Spinal cord (tissue), 10 donors: ENCODE data around the gene RRP12. TPM values are rescaled to one million over a fixed set of nuclear protein-coding genes. Genes with fewer than 3 reads are reported as not detected.

Experiments used
- DNase-seq, 6 donors: peaks; one replicate each; pipeline versions ENCODE4 v3.0.0 to v3.0.0-alpha.2; 2013 to 2015; ENCODE audit warnings: low spot score in 6 of 6, low read depth in 4 of 6
- H3K27ac ChIP-seq: one replicate; pipeline ENCODE4 v1.5.1; 2013; ENCODE audit warnings: low read depth, low read length, control low read depth
- H3K27me3 ChIP-seq: one replicate; pipeline ENCODE4 v1.6.1; 2013; ENCODE audit warnings: low read length; ENCODE audit not compliant: control insufficient read depth, insufficient read depth
- H3K36me3 ChIP-seq: one replicate; pipeline ENCODE4 v1.6.1; 2013; ENCODE audit warnings: low read length; ENCODE audit not compliant: control insufficient read depth, insufficient read depth
- H3K4me1 ChIP-seq: one replicate; pipeline ENCODE4 v1.6.1; 2013; ENCODE audit warnings: low read length; ENCODE audit not compliant: control insufficient read depth, insufficient read depth
- H3K4me3 ChIP-seq: one replicate; pipeline ENCODE4 v1.5.1; 2013; ENCODE audit warnings: low read depth, low read length, control low read depth
- H3K9me3 ChIP-seq: one replicate; pipeline ENCODE4 v1.6.1; 2013; ENCODE audit warnings: low read length; ENCODE audit not compliant: control insufficient read depth, insufficient read depth
- WGBS: methylation state at CpG from one replicate; pipeline ENCODE4 v1.1.5; 2013; ENCODE audit warnings: missing lambda C conversion rate; ENCODE audit not compliant: insufficient coverage; 5-methylcytosine and 5-hydroxymethylcytosine counted together
- polyA plus RNA-seq, 2 donors: library from polyadenylated mRNA; unstranded; fragments of 120-200 nt; gene quantifications; one replicate each; pipeline ENCODE4 v1.2.1, GENCODE V29; 2013; ENCODE audit not compliant: insufficient read length in 2 of 2
- small RNA-seq: library from RNA; depleted of rRNA; stranded (forward); fragments of <200 nt; gene quantifications from one replicate; pipeline ENCODE3, GENCODE V24; 2014; ENCODE audit warnings: low replicate concordance
- total RNA-seq, 2 donors: library from RNA; depleted of rRNA in 1 of 2; stranded (reverse); fragments of 120-200 nt in 1 of 2; fragments of >200 nt in 1 of 2; gene quantifications; one replicate each; pipeline versions ENCODE4 v1.2.3 to v1.2.4, GENCODE V29; 2013 to 2014
- donor health status: healthy.

The RRP12 gene
- total and polyA plus RNA-seq, 4 donors = 9.7 to 28.3 (median 19.4) TPM

- no peak for DNase-seq
- Histone ChIP-seq H3K27me3 (no peaks in the 10 kb centered on the region), H3K9me3 (no peaks in the 10 kb centered on the region), H3K4me1 (no peaks in the 10 kb centered on the region), H3K4me3 (no peak overlapping the region), H3K27ac (no peak overlapping the region), H3K36me3 (no peaks in the 10 kb centered on the region)
- no CpG with 5 or more reads among the region's 1 CpG for WGBS
These were observed 93.7 kb downstream of the RRP12 start for GRCh38 chr10:97307441-97307840.

Small RNAs within 50 kb of the gene (small RNA-seq; reads per million reads assigned to genes)
- gene RF00019 = not detected

Other genes starting within 250 kb of the RRP12 start
- 10 to 100 TPM; 23.1 to 37.1 TPM for gene SLIT1, start 215.4 kb downstream of the RRP12 start, total RNA-seq
- gene SLIT1, start 215.4 kb downstream of the RRP12 start, polyA plus RNA-seq = 100 to 1,000 TPM; 206 to 237 TPM
- 10 to 100 TPM; 17.4 to 35.5 TPM for gene ARHGAP19, start 108.7 kb downstream of the RRP12 start, total RNA-seq
- gene ARHGAP19, start 108.7 kb downstream of the RRP12 start, polyA plus RNA-seq = 10 to 100 TPM; 11.6 to 16.4 TPM
- gene FRAT1, start 82.1 kb downstream of the RRP12 start, total RNA-seq = 1 to 10 TPM; 2.6 to 3.0 TPM
- gene FRAT1, start 82.1 kb downstream of the RRP12 start, polyA plus RNA-seq = 1 to 10 TPM; 7.3 to 8.1 TPM
- gene FRAT2, start 66.6 kb downstream of the RRP12 start, total RNA-seq = 10 to 100 TPM in 1 of 2 donors, 1 to 10 TPM in 1; 8.1 to 10.5 TPM
- 10 to 100 TPM; 11.2 to 11.6 TPM for gene FRAT2, start 66.6 kb downstream of the RRP12 start, polyA plus RNA-seq
- 100 to 1,000 TPM; 217 to 302 TPM for gene PGAM1, start 24.9 kb upstream of the RRP12 start, total RNA-seq
- 100 to 1,000 TPM; 381 to 404 TPM for gene PGAM1, start 24.9 kb upstream of the RRP12 start, polyA plus RNA-seq
- 10 to 100 TPM; 28.8 to 47.9 TPM for gene EXOSC1, start 44.7 kb upstream of the RRP12 start, total RNA-seq
- 10 to 100 TPM; 29.9 to 37.9 TPM for gene EXOSC1, start 44.7 kb upstream of the RRP12 start, polyA plus RNA-seq
- 10 to 100 TPM; 18.1 to 44.5 TPM for gene ZDHHC16, start 44.8 kb upstream of the RRP12 start, total RNA-seq
- gene ZDHHC16, start 44.8 kb upstream of the RRP12 start, polyA plus RNA-seq = 10 to 100 TPM; 46.8 to 52.9 TPM
- 10 to 100 TPM; 63.6 to 68.9 TPM for gene MMS19, start 97.1 kb upstream of the RRP12 start, total RNA-seq
- gene MMS19, start 97.1 kb upstream of the RRP12 start, polyA plus RNA-seq = 10 to 100 TPM; 68.9 to 84.3 TPM
- 10 to 100 TPM in 1 of 2 donors, 1 to 10 TPM in 1; 4.6 to 11.3 TPM for gene UBTD1, start 97.6 kb upstream of the RRP12 start, total RNA-seq
- gene UBTD1, start 97.6 kb upstream of the RRP12 start, polyA plus RNA-seq = 10 to 100 TPM; 15.3 to 16.4 TPM
- under 1 TPM; 0.44 to 0.89 TPM for gene ANKRD2, start 171.4 kb upstream of the RRP12 start, total RNA-seq
- gene ANKRD2, start 171.4 kb upstream of the RRP12 start, polyA plus RNA-seq = 1 to 10 TPM in 1 of 2 donors, under 1 TPM in 1; 0.71 to 1.4 TPM
- gene HOGA1, start 183.0 kb upstream of the RRP12 start, total RNA-seq = 1 to 10 TPM; 3.1 to 4.0 TPM
- 1 to 10 TPM; 2.6 to 4.0 TPM for gene HOGA1, start 183.0 kb upstream of the RRP12 start, polyA plus RNA-seq
- gene C10orf62, start 188.4 kb upstream of the RRP12 start, total RNA-seq = under 1 TPM in 1 of 2 donors, not detected in 1; 0.50 TPM
- gene C10orf62, start 188.4 kb upstream of the RRP12 start, polyA plus RNA-seq = under 1 TPM in 1 of 2 donors, not detected in 1; 0.26 TPM
- gene MORN4, start 232.2 kb upstream of the RRP12 start, total RNA-seq = 10 to 100 TPM; 19.2 to 27.8 TPM
- gene MORN4, start 232.2 kb upstream of the RRP12 start, polyA plus RNA-seq = 10 to 100 TPM; 44.0 to 45.7 TPM
- 10 to 100 TPM; 17.1 to 17.7 TPM for gene PI4K2A, start 239.3 kb upstream of the RRP12 start, total RNA-seq
- 10 to 100 TPM; 20.4 to 21.2 TPM for gene PI4K2A, start 239.3 kb upstream of the RRP12 start, polyA plus RNA-seq